Suprapubic skin (tissue), 4 donors: ENCODE measurements around the gene KIRREL3. TPM values are rescaled to one million over a fixed set of nuclear protein-coding genes. Genes with fewer than 3 reads are reported as not detected.
"Not testable (repeated sequence)": the region's sequence is repeated elsewhere in the genome, so short reads cannot be mapped to it uniquely, and the experiment has no call there.

Source experiments
- DNase-seq, 2 donors: peaks; one replicate each; pipeline ENCODE4 v3.0.0-alpha.2; 2019; ENCODE audit warnings: low spot score in 2 of 2
- H3K27ac ChIP-seq: fragments of 200-600 bp; sonication (generic); one replicate; pipeline ENCODE4 v1.5.1; 2019
- H3K27me3 ChIP-seq: fragments of 200-600 bp; sonication (generic); one replicate; pipeline ENCODE4 v1.5.1; 2019
- H3K36me3 ChIP-seq: fragments of 200-600 bp; sonication (generic); one replicate; pipeline ENCODE4 v1.5.1; 2019
- H3K4me1 ChIP-seq: fragments of 200-600 bp; sonication (generic); one replicate; pipeline ENCODE4 v1.5.1; 2019
- H3K4me3 ChIP-seq: fragments of 200-600 bp; sonication (generic); one replicate; pipeline ENCODE4 v1.5.1; 2019; ENCODE audit warnings: mild to moderate bottlenecking
- H3K9me3 ChIP-seq: fragments of 200-600 bp; sonication (generic); one replicate; pipeline ENCODE4 v1.5.1; 2019
- CTCF ChIP-seq, 2 donors: fragments of 200-600 bp in 1 of 2; fragments of 450-650 bp in 1 of 2; sonication (generic) in 1 of 2; IDR thresholded peaks; one replicate each; pipeline ENCODE4 v1.5.1; 2016 to 2019; ENCODE audit warnings: antibody characterized with exemption in 2 of 2, mild to moderate bottlenecking in 1 of 2, moderate library complexity in 1 of 2
- EP300 ChIP-seq: sonication (generic); formaldehyde crosslinking; IDR thresholded peaks from one replicate; pipeline ENCODE4 v1.6.1; 2017; ENCODE audit warnings: antibody characterized with exemption
- POLR2A ChIP-seq, 2 donors: fragments of 450-650 bp; IDR thresholded peaks; one replicate each; pipeline ENCODE4 v1.6.1; 2017; ENCODE audit warnings: antibody characterized with exemption in 2 of 2, mild to moderate bottlenecking in 2 of 2, moderate library complexity in 2 of 2
- POLR2AphosphoS5 ChIP-seq, 3 donors: sonication (generic); formaldehyde crosslinking; IDR thresholded peaks; one replicate each; pipeline ENCODE4 v1.6.1; 2017; ENCODE audit warnings: antibody characterized with exemption in 3 of 3
- WGBS: methylation state at CpG from one replicate; pipeline ENCODE4 v1.1.5; 2018; 5-methylcytosine and 5-hydroxymethylcytosine counted together
- total RNA-seq, 4 donors: library from RNA; depleted of rRNA; stranded (reverse); fragments of >200 nt; gene quantifications; one replicate each; pipeline ENCODE4 v1.1.0, GENCODE V29; 2016

The KIRREL3 gene
- total RNA-seq, 4 donors from 2014 or later, result 0.17 TPM; not detected in 3

GRCh38 chr11:126963603-126964363 is 36.8 kb downstream of the KIRREL3 start:
- no peak overlapping the region for H3K27ac ChIP-seq
- no peaks in the 10 kb centered on the region for H3K9me3 ChIP-seq
- no peak overlapping the region for H3K4me3 ChIP-seq
- WGBS, result 74% methylated on average over 3 of the region's 3 CpGs
- H3K27me3 ChIP-seq, result peaks cover 10% of the 10 kb centered on the region
- TF ChIP-seq POLR2AphosphoS5 (IDR thresholded peaks at IDR 0.05), result no peak
- TF ChIP-seq EP300, result no peak
- no peak for TF ChIP-seq CTCF (IDR thresholded peaks at IDR 0.05)
- no peak for TF ChIP-seq POLR2A (IDR thresholded peaks at IDR 0.05)
- no peaks in the 10 kb centered on the region for H3K36me3 ChIP-seq
- no peak for DNase-seq
- H3K4me1 ChIP-seq, result no peaks in the 10 kb centered on the region

- H3K36me3 ChIP-seq, result no peaks in the 10 kb centered on the region
- H3K27ac ChIP-seq, result no peak overlapping the region
- TF ChIP-seq POLR2AphosphoS5 (IDR thresholded peaks at IDR 0.05), result no peak
- no peaks in the 10 kb centered on the region for H3K4me1 ChIP-seq
- no peak overlapping the region for H3K4me3 ChIP-seq
- WGBS, result 50% methylated on average over 1 of the region's 1 CpG
- DNase-seq, result no peak
- peaks cover 4% of the 10 kb centered on the region for H3K27me3 ChIP-seq
- H3K9me3 ChIP-seq, result no peaks in the 10 kb centered on the region
These were observed 37.5 kb downstream of the KIRREL3 start for GRCh38 chr11:126963115-126963514.

GRCh38 chr11:126959700-126960099 is 40.9 kb downstream of the KIRREL3 start:
- TF ChIP-seq EP300 (no peak), POLR2AphosphoS5 (IDR thresholded peaks at IDR 0.05) (no peak), CTCF (IDR thresholded peaks at IDR 0.05) (no peak), POLR2A (IDR thresholded peaks at IDR 0.05) (no peak)
- Histone ChIP-seq H3K4me3 (no peak overlapping the region), H3K36me3 (no peaks in the 10 kb centered on the region), H3K27ac (no peak overlapping the region), H3K4me1 (no peaks in the 10 kb centered on the region), H3K9me3 (no peaks in the 10 kb centered on the region), H3K27me3 (peaks cover 7% of the 10 kb centered on the region)
- no peak for DNase-seq
- WGBS, result 85% methylated on average over 4 of the region's 4 CpGs

- 79% methylated on average over 10 of the region's 10 CpGs for WGBS
- Histone ChIP-seq H3K4me1 (no peaks in the 10 kb centered on the region), H3K36me3 (no peaks in the 10 kb centered on the region), H3K27me3 (peaks cover 7% of the 10 kb centered on the region), H3K4me3 (no peak overlapping the region), H3K27ac (no peak overlapping the region), H3K9me3 (no peaks in the 10 kb centered on the region)
- no peak for TF ChIP-seq POLR2A (IDR thresholded peaks at IDR 0.05)
- no peak for TF ChIP-seq EP300
- TF ChIP-seq POLR2AphosphoS5 (IDR thresholded peaks at IDR 0.05), result no peak
- TF ChIP-seq CTCF (IDR thresholded peaks at IDR 0.05), result no peak
- DNase-seq, result no peak
These were observed 43.9 kb downstream of the KIRREL3 start for GRCh38 chr11:126956635-126957034.

GRCh38 chr11:126952533-126952932 is 48.0 kb downstream of the KIRREL3 start:
- not testable (repeated sequence) for H3K27me3 ChIP-seq, H3K27ac ChIP-seq, H3K4me3 ChIP-seq, DNase-seq, H3K4me1 ChIP-seq, H3K9me3 ChIP-seq, H3K36me3 ChIP-seq
- WGBS, result 76% methylated on average over 2 of the region's 2 CpGs

GRCh38 chr11:126951465-126951864 is 49.1 kb downstream of the KIRREL3 start:
- Histone ChIP-seq H3K9me3 (no peaks in the 10 kb centered on the region), H3K36me3 (no peaks in the 10 kb centered on the region), H3K27me3 (peaks cover 2% of the 10 kb centered on the region), H3K4me3 (no peak overlapping the region), H3K4me1 (no peaks in the 10 kb centered on the region), H3K27ac (no peak overlapping the region)
- WGBS, result 84% methylated on average over 3 of the region's 3 CpGs
- TF ChIP-seq POLR2AphosphoS5 (IDR thresholded peaks at IDR 0.05) (no peak), POLR2A (IDR thresholded peaks at IDR 0.05) (no peak), CTCF (IDR thresholded peaks at IDR 0.05) (no peak), EP300 (no peak)
- no peak for DNase-seq
